Adipocyte (in vitro differentiated cells): ENCODE measurements around the gene ACAD10.
"Not testable (repeated sequence)": the region's sequence is repeated elsewhere in the genome, so short reads cannot be mapped to it uniquely, and the experiment has no call there.

ENCODE experiments used
- DNase-seq: peaks from one replicate; pipeline ENCODE4 v3.0.0-alpha.2; 2015; ENCODE audit warnings: low read depth
- H3K27me3 ChIP-seq: replicated peaks from 2 replicates; pipeline ENCODE4 v1.7.0; 2013; ENCODE audit warnings: mild to moderate bottlenecking, low read length, moderate library complexity; ENCODE audit not compliant: control insufficient read depth, insufficient read depth
- H3K36me3 ChIP-seq: 2 replicates; pipeline ENCODE4 v1.7.0; 2013; ENCODE audit warnings: low read length, mild to moderate bottlenecking, moderate library complexity; ENCODE audit not compliant: control insufficient read depth, insufficient read depth, severe bottlenecking
- H3K4me1 ChIP-seq: 2 replicates; pipeline ENCODE4 v1.7.0; 2013; ENCODE audit warnings: mild to moderate bottlenecking, low read length, moderate library complexity; ENCODE audit not compliant: control insufficient read depth, insufficient read depth
- H3K4me3 ChIP-seq: 2 replicates; pipeline ENCODE4 v1.7.0; 2013; ENCODE audit warnings: mild to moderate bottlenecking, low read length, moderate library complexity
- H3K9ac ChIP-seq: 2 replicates; pipeline ENCODE4 v1.7.0; 2013; ENCODE audit warnings: mild to moderate bottlenecking, low read length, moderate library complexity
- H3K9me3 ChIP-seq: 2 replicates; pipeline ENCODE4 v1.7.0; 2013; ENCODE audit warnings: mild to moderate bottlenecking, low read length, moderate library complexity; ENCODE audit not compliant: control insufficient read depth

The ACAD10 gene

DNA sequence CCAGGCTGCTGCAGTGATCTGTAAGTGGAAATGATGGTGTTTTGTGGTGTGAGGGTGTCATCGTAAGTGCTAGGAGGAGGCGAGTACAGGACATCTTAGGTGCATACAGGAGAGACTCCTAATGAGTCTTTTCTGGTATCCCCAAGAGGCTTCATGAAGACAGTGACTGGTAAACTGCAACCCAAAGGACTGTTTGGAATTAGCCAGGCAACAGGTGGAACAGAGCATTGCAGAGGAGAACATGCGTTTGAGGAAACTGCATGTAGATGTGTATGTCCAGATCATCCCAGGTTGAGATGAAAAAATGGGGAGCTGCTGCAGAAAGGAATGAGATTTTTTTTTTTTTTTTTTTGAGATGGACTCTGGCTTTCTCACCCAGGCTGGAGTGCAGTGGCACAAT lies 5.4 kb downstream of the ACAD10 start:
- DNase-seq: no peak
- peaks cover 29% of the 10 kb centered on the region for H3K36me3 ChIP-seq
- H3K9ac ChIP-seq: no peak overlapping the region
- no peak overlapping the region for H3K4me3 ChIP-seq
- peaks cover 8% of the 10 kb centered on the region for H3K4me1 ChIP-seq
- no peaks in the 10 kb centered on the region for H3K27me3 ChIP-seq
- H3K9me3 ChIP-seq: no peaks in the 10 kb centered on the region

DNA sequence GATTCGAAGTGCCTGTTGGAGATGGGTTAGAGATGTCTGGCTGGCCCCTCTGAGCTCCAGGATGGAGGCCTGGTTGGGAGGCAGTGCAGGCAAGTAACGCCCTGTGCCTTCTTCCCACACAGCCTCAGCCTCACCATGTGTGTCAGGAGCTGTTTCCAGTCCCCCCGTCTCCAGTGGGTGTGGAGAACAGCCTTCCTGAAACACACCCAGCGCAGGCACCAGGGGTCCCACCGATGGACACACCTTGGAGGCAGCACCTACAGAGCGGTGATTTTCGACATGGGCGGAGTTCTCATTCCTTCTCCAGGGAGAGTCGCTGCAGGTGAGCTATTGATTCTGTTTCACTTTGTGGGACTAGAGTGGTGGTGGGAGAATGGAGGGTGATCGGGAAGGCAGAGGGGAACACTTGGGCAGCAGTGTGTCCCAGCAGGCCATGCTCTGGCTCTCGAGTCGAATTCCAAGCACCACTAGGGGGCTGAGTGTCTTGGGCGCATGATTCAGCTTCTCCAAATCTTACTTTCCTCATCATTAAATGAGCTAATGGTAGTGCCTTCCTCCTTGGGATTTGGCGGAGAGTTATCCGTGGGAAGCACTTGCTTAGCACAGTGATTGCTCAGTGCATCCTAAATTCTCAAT lies 6.8 kb downstream of the ACAD10 start:
- no peak overlapping the region for H3K9ac ChIP-seq
- no peaks in the 10 kb centered on the region for H3K4me1 ChIP-seq
- no peaks in the 10 kb centered on the region for H3K9me3 ChIP-seq
- H3K36me3 ChIP-seq: peaks cover 31% of the 10 kb centered on the region
- DNase-seq: peak; percentile 24
- H3K4me3 ChIP-seq: no peak overlapping the region
- H3K27me3 ChIP-seq: no peaks in the 10 kb centered on the region

DNA sequence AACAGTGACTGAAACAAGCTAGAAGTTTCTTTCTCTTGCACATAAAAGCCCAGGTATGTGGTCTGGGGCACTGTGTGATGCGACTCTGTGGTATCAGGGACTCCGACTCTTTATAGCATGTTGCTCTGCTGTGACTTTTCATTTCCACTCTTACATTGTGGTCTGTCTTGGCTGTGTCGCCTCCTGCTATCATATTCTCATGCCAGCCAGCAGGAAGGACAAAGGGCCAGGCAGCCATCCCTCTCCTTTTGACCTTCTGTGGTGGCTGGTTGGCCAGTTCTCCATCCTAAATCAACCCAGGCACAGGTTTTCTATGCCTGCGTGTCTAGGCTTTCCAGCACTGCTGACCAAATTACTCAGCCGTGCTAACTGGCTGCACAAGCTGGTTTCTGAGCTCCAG lies 8.0 kb downstream of the ACAD10 start:
- no peaks in the 10 kb centered on the region for H3K9me3 ChIP-seq
- H3K36me3 ChIP-seq: peaks cover 36% of the 10 kb centered on the region
- H3K27me3 ChIP-seq: no peaks in the 10 kb centered on the region
- H3K4me3 ChIP-seq: no peak overlapping the region
- DNase-seq: no peak
- no peak overlapping the region for H3K9ac ChIP-seq
- H3K4me1 ChIP-seq: no peaks in the 10 kb centered on the region

DNA sequence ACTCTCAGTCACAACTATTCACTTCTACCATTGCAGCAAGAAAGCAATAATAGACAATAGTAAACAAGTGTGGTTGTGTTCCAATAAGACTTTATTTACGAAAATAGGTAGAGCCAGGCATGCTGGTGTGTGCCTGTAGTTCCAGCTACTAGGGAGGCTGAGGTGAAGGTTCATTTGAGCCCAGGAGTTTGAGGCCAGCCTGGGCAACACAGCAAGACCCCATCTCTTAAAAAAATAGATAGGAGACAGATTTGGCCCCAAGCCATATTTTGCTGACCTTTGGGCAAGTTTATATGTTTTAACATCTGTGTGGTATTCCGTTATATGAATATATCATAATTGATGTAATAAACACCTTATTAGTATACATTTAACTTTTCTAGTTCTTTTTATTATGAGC lies 14.1 kb downstream of the ACAD10 start:
- Histone ChIP-seq H3K9ac (no peak overlapping the region), H3K36me3 (peaks cover 44% of the 10 kb centered on the region), H3K4me3 (no peak overlapping the region), H3K9me3 (no peaks in the 10 kb centered on the region), H3K4me1 (peaks cover under 1% of the 10 kb centered on the region), H3K27me3 (no peaks in the 10 kb centered on the region)
- DNase-seq: no peak

DNA sequence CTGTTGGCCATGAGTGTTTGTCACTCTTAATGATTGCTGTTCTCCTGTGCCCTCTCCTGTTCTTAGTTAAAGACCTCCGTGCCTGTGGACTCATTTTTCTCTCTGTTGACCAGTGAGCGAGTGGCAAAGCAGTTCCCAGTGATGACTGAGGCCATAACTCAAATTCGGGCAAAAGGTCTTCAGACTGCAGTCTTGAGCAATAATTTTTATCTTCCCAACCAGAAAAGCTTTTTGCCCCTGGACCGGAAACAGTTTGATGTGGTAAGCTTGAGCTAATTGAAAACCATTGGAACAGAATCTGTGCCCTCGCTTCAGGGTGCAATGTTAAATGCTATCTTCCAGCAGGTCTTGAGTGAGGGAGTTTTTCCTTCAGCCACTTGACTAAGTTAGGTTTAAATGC lies 19.8 kb downstream of the ACAD10 start:
- Histone ChIP-seq H3K9me3 (no peaks in the 10 kb centered on the region), H3K9ac (peak overlapping the region; percentile 43), H3K4me1 (peaks cover 34% of the 10 kb centered on the region), H3K4me3 (peak overlapping the region; percentile 14), H3K36me3 (peaks cover 46% of the 10 kb centered on the region), H3K27me3 (no peaks in the 10 kb centered on the region)
- no peak for DNase-seq

DNA sequence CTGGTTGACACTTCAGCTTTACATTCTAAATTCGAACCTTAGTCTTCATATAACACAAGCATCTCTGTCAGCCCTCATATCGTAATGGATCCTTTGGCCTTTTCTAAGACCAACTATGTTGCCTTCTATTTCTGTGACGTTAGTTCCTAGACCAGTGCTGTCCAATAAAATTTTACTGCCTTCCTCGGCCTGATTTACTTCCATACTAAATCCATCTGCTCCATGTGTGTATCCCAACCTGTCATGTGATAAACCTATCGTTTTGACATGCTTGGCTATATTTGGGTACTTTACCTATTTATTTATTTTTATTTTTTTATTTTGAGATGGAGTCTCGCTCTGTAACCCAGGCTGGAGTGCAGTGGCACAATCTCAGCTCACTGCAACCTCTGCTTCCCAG lies 20.3 kb downstream of the ACAD10 start:
- Histone ChIP-seq H3K9me3 (no peaks in the 10 kb centered on the region), H3K4me1 (peaks cover 36% of the 10 kb centered on the region), H3K4me3 (peak overlapping the region; percentile 14), H3K27me3 (no peaks in the 10 kb centered on the region), H3K36me3 (peaks cover 44% of the 10 kb centered on the region), H3K9ac (peak overlapping the region; percentile 43)
- no peak for DNase-seq

DNA sequence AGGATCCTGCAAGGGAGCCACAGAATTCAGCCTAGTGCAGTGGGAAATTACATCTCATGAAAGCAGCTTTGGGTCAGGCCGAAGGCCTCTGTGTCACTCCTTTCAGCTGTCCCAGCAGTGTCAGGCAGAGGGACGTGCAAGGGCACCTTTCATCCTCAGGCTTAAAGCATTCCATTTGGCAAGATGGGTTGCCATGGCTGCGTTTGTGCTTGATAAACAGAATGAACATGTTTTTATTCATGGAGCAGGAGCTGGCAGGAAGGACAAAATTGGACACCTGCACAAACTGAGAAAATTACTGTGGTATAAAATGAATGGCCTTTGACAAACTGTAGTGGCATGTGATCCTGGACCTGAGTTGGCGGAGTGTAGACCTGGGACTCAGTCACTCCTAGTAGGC lies 29.4 kb downstream of the ACAD10 start:
- peaks cover 36% of the 10 kb centered on the region for H3K36me3 ChIP-seq
- no peak overlapping the region for H3K4me3 ChIP-seq
- H3K4me1 ChIP-seq: peaks cover 5% of the 10 kb centered on the region
- H3K27me3 ChIP-seq: no peaks in the 10 kb centered on the region
- H3K9ac ChIP-seq: no peak overlapping the region
- DNase-seq: no peak
- H3K9me3 ChIP-seq: no peaks in the 10 kb centered on the region

DNA sequence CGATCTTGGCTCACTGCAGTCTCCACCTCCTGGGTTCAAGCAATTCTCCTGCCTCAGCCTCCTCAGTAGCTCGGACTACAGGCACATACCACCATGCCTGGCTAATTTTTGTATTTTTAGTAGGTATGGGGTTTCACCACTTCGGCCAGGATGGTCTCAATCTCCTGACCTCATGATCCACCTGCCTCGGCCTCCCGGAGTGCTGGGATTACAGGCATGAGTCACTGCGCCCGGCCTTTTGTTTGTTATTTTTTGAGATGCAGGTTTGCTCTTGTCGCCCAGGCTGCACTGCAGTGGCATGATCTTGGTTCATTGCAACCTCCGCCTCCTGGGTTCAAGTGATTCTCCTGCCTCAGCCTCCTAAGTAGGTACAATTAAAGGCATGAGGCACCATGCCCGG lies 33.5 kb downstream of the ACAD10 start:
- not testable (repeated sequence) for H3K27me3 ChIP-seq, H3K9me3 ChIP-seq, DNase-seq, H3K4me1 ChIP-seq, H3K9ac ChIP-seq, H3K4me3 ChIP-seq
- peaks cover 27% of the 10 kb centered on the region for H3K36me3 ChIP-seq

DNA sequence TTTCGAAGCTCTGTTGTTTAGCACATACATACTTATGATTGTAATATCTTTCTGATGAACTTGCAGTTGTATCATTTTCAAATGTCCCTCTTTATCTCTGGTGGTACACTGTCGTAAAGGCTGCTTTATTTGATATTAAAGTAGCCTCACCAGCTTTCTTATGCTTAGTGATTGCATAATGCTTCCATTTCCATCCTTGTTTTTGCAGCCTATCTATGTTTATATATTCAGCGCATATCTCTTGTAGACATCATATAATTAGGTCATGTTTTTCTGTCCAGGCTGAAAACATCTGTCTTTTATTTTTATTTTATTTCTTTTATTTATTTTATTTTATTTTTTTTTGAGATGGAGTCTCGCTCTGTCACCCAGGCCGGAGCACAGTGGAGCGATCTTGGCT lies 34.6 kb downstream of the ACAD10 start:
- Histone ChIP-seq H3K36me3 (peaks cover 21% of the 10 kb centered on the region), H3K9ac (no peak overlapping the region), H3K27me3 (no peaks in the 10 kb centered on the region), H3K4me3 (no peak overlapping the region), H3K4me1 (no peaks in the 10 kb centered on the region), H3K9me3 (no peaks in the 10 kb centered on the region)
- no peak for DNase-seq

DNA sequence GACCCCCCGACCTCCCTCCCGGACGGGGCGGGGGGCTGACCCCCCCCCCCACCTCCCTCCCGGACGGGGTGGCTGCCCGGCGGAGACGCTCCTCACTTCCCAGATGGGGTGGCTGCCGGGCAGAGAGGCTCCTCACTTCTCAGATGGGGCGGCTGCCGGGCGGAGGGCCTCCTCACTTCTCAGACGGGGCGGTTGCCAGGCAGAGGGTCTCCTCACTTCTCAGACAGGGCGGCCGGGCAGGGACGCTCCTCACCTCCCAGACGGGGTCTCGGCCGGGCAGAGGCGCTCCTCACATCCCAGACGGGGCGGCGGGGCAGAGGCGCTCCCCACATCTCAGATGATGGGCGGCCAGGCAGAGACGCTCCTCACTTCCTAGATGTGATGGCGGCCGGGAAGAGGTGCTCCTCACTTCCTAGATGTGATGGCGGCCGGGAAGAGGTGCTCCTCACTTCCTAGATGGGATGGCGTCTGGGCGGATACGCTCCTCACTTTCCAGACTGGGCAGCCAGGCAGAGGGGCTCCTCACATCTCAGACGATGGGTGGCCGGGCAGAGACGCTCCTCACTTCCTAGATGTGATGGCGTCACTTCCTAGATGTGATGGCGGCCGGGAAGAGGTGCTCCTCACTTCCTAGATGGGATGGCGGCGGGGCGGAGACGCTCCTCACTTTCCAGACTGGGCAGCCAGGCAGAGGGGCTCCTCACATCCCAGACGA lies 38.0 kb downstream of the ACAD10 start:
- not testable (repeated sequence) for H3K4me3 ChIP-seq, H3K9me3 ChIP-seq, DNase-seq, H3K9ac ChIP-seq, H3K4me1 ChIP-seq, H3K27me3 ChIP-seq
- peaks cover 12% of the 10 kb centered on the region for H3K36me3 ChIP-seq

DNA sequence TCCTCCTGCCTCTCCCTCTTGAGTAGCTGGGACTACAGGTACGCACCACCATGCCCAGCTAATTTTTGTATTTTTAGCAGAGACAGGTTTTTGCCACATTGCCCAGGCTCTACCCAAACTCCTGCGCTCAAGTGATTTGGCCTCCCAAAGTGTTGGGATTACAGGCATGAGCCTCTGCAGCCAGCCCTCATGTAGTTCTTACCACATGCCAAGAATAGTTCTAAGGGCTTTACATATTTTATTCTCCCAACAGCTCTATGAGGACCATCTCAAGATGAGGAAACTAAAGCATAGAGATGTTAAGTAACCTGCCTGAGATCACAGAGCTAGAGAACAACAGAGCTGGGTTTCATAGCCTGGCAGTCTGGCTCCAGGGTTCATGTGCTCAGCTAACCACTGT lies 42.9 kb downstream of the ACAD10 start:
- Histone ChIP-seq H3K36me3 (peaks cover 26% of the 10 kb centered on the region), H3K4me3 (no peak overlapping the region), H3K9ac (no peak overlapping the region), H3K4me1 (no peaks in the 10 kb centered on the region), H3K9me3 (no peaks in the 10 kb centered on the region), H3K27me3 (no peaks in the 10 kb centered on the region)
- DNase-seq: peak; percentile 2

DNA sequence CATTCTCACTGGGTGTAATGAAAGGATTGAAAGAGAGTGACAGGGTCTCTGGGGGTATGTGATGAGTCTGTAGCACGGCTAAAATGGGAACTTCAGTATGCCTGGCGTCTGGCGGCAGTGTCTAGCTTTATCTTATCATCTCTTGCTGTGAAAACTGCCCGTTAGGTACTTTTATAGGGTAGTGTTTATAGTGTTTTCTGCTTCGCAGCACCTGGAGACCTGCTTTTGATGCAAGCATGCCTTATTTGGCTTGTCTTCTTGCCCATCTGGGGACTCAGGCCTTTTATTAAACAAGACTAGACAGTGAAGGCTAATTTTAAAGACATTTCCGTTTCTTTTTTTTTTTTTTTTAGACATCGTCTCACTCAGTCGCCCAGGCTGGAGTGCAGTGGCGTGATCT lies 44.6 kb downstream of the ACAD10 start:
- no peak for DNase-seq
- Histone ChIP-seq H3K9ac (no peak overlapping the region), H3K4me3 (no peak overlapping the region), H3K36me3 (peaks cover 30% of the 10 kb centered on the region), H3K9me3 (no peaks in the 10 kb centered on the region), H3K4me1 (no peaks in the 10 kb centered on the region), H3K27me3 (no peaks in the 10 kb centered on the region)
